Sigmoid colon (tissue), 4 donors: Measurements from ENCODE around the gene XPNPEP2.

Experiments used
- CTCF ChIP-seq, 4 experiments: fragments of 450-650 bp in 3 of 4; fragments of 200-600 bp in 1 of 4; IDR thresholded peaks; one replicate each; pipeline ENCODE4 v1.5.1; 2016 to 2019; ENCODE audit warnings: antibody characterized with exemption in 4 of 4, mild to moderate bottlenecking in 3 of 4, moderate library complexity in 2 of 4
- EP300 ChIP-seq, 4 donors: sonication (generic); formaldehyde crosslinking; IDR thresholded peaks; one replicate each; pipeline ENCODE4 v1.6.1; 2017; ENCODE audit warnings: antibody characterized with exemption in 4 of 4
- POLR2A ChIP-seq, 2 donors: fragments of 450-650 bp; IDR thresholded peaks; one replicate each; pipeline ENCODE4 v1.6.1; 2016; ENCODE audit warnings: antibody characterized with exemption in 2 of 2, mild to moderate bottlenecking in 2 of 2, moderate library complexity in 2 of 2

GRCh38 chrX:129760155-129760554 is 21.4 kb downstream of the XPNPEP2 start:
- TF ChIP-seq EP300 (IDR thresholded peaks at IDR 0.05): no peak
- TF ChIP-seq CTCF (IDR thresholded peaks at IDR 0.05): no peak
- TF ChIP-seq POLR2A (IDR thresholded peaks at IDR 0.05): no peak
